K562 (cell line): Measurements from ENCODE around the gene RYR3. TPM values are rescaled to one million over a fixed set of nuclear protein-coding genes. Genes with fewer than 3 reads are reported as not detected.

Experiments
- ATAC-seq: fragments of 200-7000 bp; cut with Tn5 transposase; 3 replicates; pipeline ENCODE4 v1.9.1; 2020; ENCODE audit warnings: moderate library complexity
- BruUV-seq: library from RNA; stranded (reverse); fragments of 400-500 nt; replicated peaks from 2 replicates; lab custom pipeline; 2021; lab: Mats Ljungman, UMichigan
- CTCF ChIA-PET: fragments of 300-600 bp; formaldehyde crosslinking; extraction: SDS; loops from one replicate; lab custom pipeline; 2021; ENCODE audit warnings: low intra/inter-chr PET ratio; lab: Yijun Ruan, JAX
- POLR2A ChIA-PET: fragments of 300-600, 350-650 bp; sonication (Branson Sonifier 250); formaldehyde crosslinking; extraction: SDS; loops from one replicate; lab custom pipeline; 2021; ENCODE audit warnings: antibody characterized with exemption, inconsistent platforms; lab: Yijun Ruan, JAX
- DNase-seq, 4 experiments: peaks; one replicate each; pipeline versions ENCODE4 v3.0.0 to v3.0.0-alpha.2; 2011 to 2018; ENCODE audit warnings: low spot score in 3 of 4, mixed read lengths in 3 of 4; ENCODE audit errors: extremely low read depth in 1 of 4
- FAIRE-seq: peaks from 2 replicates; lab custom pipeline; 2011; peaks lifted over from hg19 to GRCh38; lab: Jason Lieb, UNC
- H2AFZ ChIP-seq: 2 replicates; pipeline ENCODE4 v1.6.0; 2011; ENCODE audit warnings: low read depth, low read length, control low read depth, inconsistent platforms
- H3K27ac ChIP-seq: fragments of 200-600 bp; 3 replicates; pipeline ENCODE4 v1.8.0; 2011; ENCODE audit warnings: low read depth, mild to moderate bottlenecking, control low read depth, inconsistent platforms, low read length, moderate library complexity, mixed read lengths; ENCODE audit errors: extremely low read depth
- H3K27me3 ChIP-seq, 2 experiments: fragments of 300-600 bp in 1 of 2; 2 replicates in 1 of 2; 3 replicates in 1 of 2; pipeline versions ENCODE4 v1.6.0 to v1.8.0; 2011; ENCODE audit warnings: inconsistent platforms in 2 of 2, low read length in 2 of 2, mild to moderate bottlenecking in 1 of 2, mixed read lengths in 1 of 2, moderate library complexity in 1 of 2; ENCODE audit not compliant: control insufficient read depth in 2 of 2, insufficient read depth in 2 of 2
- H3K36me3 ChIP-seq: fragments of 300-600 bp; 3 replicates; pipeline ENCODE4 v1.8.0; 2011; ENCODE audit warnings: mild to moderate bottlenecking, low read length, inconsistent platforms; ENCODE audit not compliant: control insufficient read depth, insufficient read depth
- H3K4me1 ChIP-seq, 2 experiments: fragments of 200-600 bp in 1 of 2; replicated peaks in 1 of 2; 2 replicates in 1 of 2; 3 replicates in 1 of 2; pipeline versions ENCODE4 v1.5.1 to v1.8.0; 2011; ENCODE audit warnings: inconsistent platforms in 2 of 2, low read length in 2 of 2, mild to moderate bottlenecking in 1 of 2, mixed read lengths in 1 of 2, moderate library complexity in 1 of 2; ENCODE audit not compliant: control insufficient read depth in 2 of 2, insufficient read depth in 2 of 2
- H3K4me2 ChIP-seq: 2 replicates; pipeline ENCODE4 v1.6.1; 2011; ENCODE audit warnings: low read length, control low read depth, inconsistent platforms, mixed read lengths; ENCODE audit not compliant: insufficient read depth
- H3K4me3 ChIP-seq: fragments of 200-600 bp; sonication (generic), shearing (Covaris generic); 2 replicates; pipeline ENCODE4 v1.5.1; 2016; ENCODE audit warnings: control low read depth, inconsistent platforms
- H3K79me2 ChIP-seq: fragments of 200-600 bp; 3 replicates; pipeline ENCODE4 v1.8.0; 2011; ENCODE audit warnings: low read length, inconsistent platforms; ENCODE audit not compliant: control insufficient read depth, insufficient read depth
- H3K9ac ChIP-seq, 2 experiments: 2 replicates each; pipeline versions ENCODE4 v1.6.0 to v1.6.1; 2011; ENCODE audit warnings: low read depth in 2 of 2, low read length in 2 of 2, control low read depth in 1 of 2, inconsistent platforms in 1 of 2, mild to moderate bottlenecking in 1 of 2, mixed read lengths in 1 of 2; ENCODE audit not compliant: insufficient read depth in 1 of 2
- H3K9me1 ChIP-seq: one replicate; pipeline ENCODE4 v1.6.0; 2011; ENCODE audit warnings: inconsistent platforms, mild to moderate bottlenecking, low read length, moderate library complexity; ENCODE audit not compliant: control insufficient read depth, insufficient read depth
- H3K9me3 ChIP-seq: replicated peaks from 2 replicates; pipeline ENCODE4 v1.5.1; 2011; ENCODE audit warnings: low read depth, low read length, inconsistent platforms; ENCODE audit not compliant: control insufficient read depth, insufficient read depth
- H4K20me1 ChIP-seq: replicated peaks from 2 replicates; pipeline ENCODE4 v1.6.1; 2011; ENCODE audit warnings: low read length, inconsistent platforms, mixed read lengths; ENCODE audit not compliant: control insufficient read depth, insufficient read depth
- CTBP1 ChIP-seq: fragments of 450-650 bp; IDR thresholded peaks from 2 replicates; pipeline ENCODE4 v1.6.1; 2016; ENCODE audit warnings: borderline replicate concordance
- KLF10 ChIP-seq: fragments of 250-450 bp; sonication (Bioruptor Pico); IDR thresholded peaks from 2 replicates; pipeline ENCODE4 v1.6.1; 2021; ENCODE audit warnings: matching md5 sums
- MBD2 ChIP-seq: sonication (generic); IDR thresholded peaks from 2 replicates; pipeline ENCODE4 v1.6.1; 2016; ENCODE audit warnings: low read depth, borderline replicate concordance
- NR1H2 ChIP-seq: sonication (generic); formaldehyde crosslinking; IDR thresholded peaks from 2 replicates; pipeline ENCODE4 v1.4.0; 2020; ENCODE audit warnings: mild to moderate bottlenecking, missing genetic modification reagents
- RUNX1 ChIP-seq: sonication (generic); IDR thresholded peaks from 2 replicates; pipeline ENCODE4 v1.6.1; 2016; ENCODE audit warnings: antibody characterized with exemption, low read depth
- SMARCA5 ChIP-seq: fragments of 450-650 bp; IDR thresholded peaks from 2 replicates; pipeline ENCODE4 v1.6.1; 2016
- XRCC5 ChIP-seq: fragments of 200-400 bp; formaldehyde crosslinking; IDR thresholded peaks from 2 replicates; pipeline ENCODE4 v1.6.1; 2017; ENCODE audit warnings: low read depth, mild to moderate bottlenecking, low read length
- ZNF175 ChIP-seq: fragments of 200-800 bp; sonication (Bioruptor generic); IDR thresholded peaks from 2 replicates; pipeline ENCODE4 v1.6.1; 2016; ENCODE audit warnings: low read depth, mild to moderate bottlenecking, missing genetic modification characterization, missing compliant biosample characterization
- ZNF586 ChIP-seq: fragments of 450-650 bp; formaldehyde crosslinking; conservative IDR thresholded peaks from 2 replicates; pipeline ENCODE4 v1.4.0; 2020; ENCODE audit warnings: mild to moderate bottlenecking, moderate library complexity
- WGBS: fragments of 100-300 bp; shearing (Covaris generic); methylation state at CpG from one replicate; pipeline ENCODE4 v1.1.6; 2016; ENCODE audit warnings: low coverage, mixed read lengths; ENCODE audit not compliant: insufficient coverage; ENCODE audit errors: missing lambda C conversion rate; 5-methylcytosine and 5-hydroxymethylcytosine counted together
- in situ Hi-C: fragments of 300-500 bp; cut with MboI; formaldehyde crosslinking; loops from 4 replicates; pipeline ENCODE4 v1.15.0; 2018; ENCODE audit warnings: inconsistent platforms, mixed read lengths
- intact Hi-C: fragments of 100-400 bp; cut with micrococcal nuclease; formaldehyde crosslinking; loops from 2 replicates; pipeline ENCODE4 v1.14.2; 2022
- polyA plus RNA-seq, 8 experiments: library from polyadenylated mRNA; depleted of rRNA in 4 of 8; stranded (reverse) in 5 of 8; unstranded in 3 of 8; fragments of >200 nt; fragmentation: Nextera tagmentation in 2 of 8; fragmentation: Illumina TruSeq in 1 of 8; extraction: Ambion mirVana in 2 of 8; extraction: Trizol in 1 of 8; gene quantifications; 2 replicates each; pipeline versions ENCODE4 v1.2.1 to v1.2.3, GENCODE V29; 2011 to 2014; ENCODE audit warnings: inconsistent platforms in 1 of 8, missing spikeins in 1 of 8
- total RNA-seq, 7 experiments: library from RNA; depleted of rRNA in 6 of 7; stranded (reverse); fragments of >200 nt in 6 of 7; fragmentation: Illumina TruSeq in 2 of 7; extraction: Trizol in 2 of 7; gene quantifications; 2 replicates each; pipeline versions ENCODE4 v1.2.1 to v1.2.3, GENCODE V29; 2011 to 2021; ENCODE audit warnings: low replicate concordance in 1 of 7

Gene RYR3
- total and polyA plus RNA-seq, 9 of the 15 experiments (the other 6 are each of a cell fraction or from before 2014, with no cell fraction given): 0.04 TPM; not detected in 8

DNA sequence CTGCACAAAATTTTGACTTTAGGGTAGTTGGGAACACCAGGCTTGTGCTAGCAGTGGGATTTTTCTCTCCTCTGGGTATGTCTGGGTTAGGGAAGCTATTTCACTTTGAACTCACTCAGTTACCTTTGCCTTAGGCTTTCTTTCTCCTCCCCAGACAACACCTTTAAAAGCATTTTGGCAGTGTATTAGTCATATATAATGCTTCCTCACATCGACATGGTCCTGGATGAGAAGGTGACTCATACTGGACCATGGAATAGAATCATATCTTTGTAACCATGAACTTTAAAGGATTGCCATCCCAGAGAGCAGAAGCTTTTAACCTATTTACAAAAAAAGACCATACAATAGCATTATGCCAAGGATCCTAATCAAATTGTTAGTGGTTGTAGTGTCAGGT lies 2.7 kb downstream of the RYR3 start:
- ChIA-PET CTCF (no interaction called here), POLR2A (no interaction called here)
- DNase-seq (no peak), ATAC-seq (no peak), FAIRE-seq (no peak)
- Histone ChIP-seq H3K4me1 (0 out of 5 replicates have a peak, but pooled peaks cover 0 to 4% of the 10 kb centered on the region in 2 experiments), H3K9me3 (no peaks in the 10 kb centered on the region), H3K9me1 (no peaks in the 10 kb centered on the region), H3K9ac (no peak overlapping the region), H3K79me2 (no peaks in the 10 kb centered on the region), H2AFZ (no peak overlapping the region), H4K20me1 (no peaks in the 10 kb centered on the region), H3K4me3 (no peak overlapping the region), H3K4me2 (no peak overlapping the region), H3K36me3 (no peaks in the 10 kb centered on the region), H3K27me3 (peaks cover 6 to 21% of the 10 kb centered on the region in 2 experiments; a peak in 4 of 5 replicates)
- BruUV-seq: no TSS peak
- WGBS: 0% methylated on average over 1 of the region's 1 CpG
- intact Hi-C loops: no loop called here
- no peak for TF ChIP-seq SMARCA5
- TF ChIP-seq NR1H2 (CRISPR knock-in tag): no peak
- no peak for TF ChIP-seq CTBP1
- no peak for TF ChIP-seq MBD2
- TF ChIP-seq ZNF175: no peak
- no peak for TF ChIP-seq ZNF586 (CRISPR knock-in tag)
- TF ChIP-seq KLF10 (CRISPR knock-in tag): no peak
- no peak for TF ChIP-seq XRCC5
- TF ChIP-seq, all 486 proteins: peak for 0
- in situ Hi-C loops: no loop called here
- no peak overlapping the region for H3K27ac ChIP-seq

DNA sequence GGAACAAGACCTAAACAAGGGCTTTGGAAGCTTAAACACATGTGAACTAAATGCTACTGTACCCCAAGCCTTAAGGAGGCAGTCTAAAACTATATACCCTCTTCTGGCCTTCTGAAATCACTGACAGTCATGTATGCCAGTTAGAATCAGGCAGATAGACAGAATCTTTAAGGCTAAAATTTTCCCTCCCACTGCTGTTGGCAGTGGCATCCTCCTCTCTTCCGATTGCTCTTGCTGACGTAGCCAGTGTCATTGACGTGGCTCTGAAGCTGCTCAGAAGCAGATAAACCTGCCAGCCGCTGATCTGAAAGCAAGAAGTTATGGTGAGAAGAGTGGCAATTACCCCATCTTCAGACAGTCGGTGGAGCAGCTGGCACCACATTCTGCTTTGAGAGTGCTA lies 3.3 kb downstream of the RYR3 start:
- Histone ChIP-seq H3K27me3 (peaks cover 6 to 21% of the 10 kb centered on the region in 2 experiments; a peak in 4 of 5 replicates), H2AFZ (no peak overlapping the region), H3K9me3 (no peaks in the 10 kb centered on the region), H4K20me1 (no peaks in the 10 kb centered on the region; the same call in 1 of the 2 replicates), H3K79me2 (no peaks in the 10 kb centered on the region), H3K4me1 (0 out of 5 replicates have a peak, but pooled peaks cover 0 to 4% of the 10 kb centered on the region in 2 experiments), H3K36me3 (no peaks in the 10 kb centered on the region), H3K9ac (no peak overlapping the region), H3K4me3 (no peak overlapping the region), H3K4me2 (no peak overlapping the region), H3K9me1 (no peaks in the 10 kb centered on the region), H3K27ac (no peak overlapping the region)
- WGBS: 0% methylated on average over 5 of the region's 5 CpGs
- in situ Hi-C loops: no loop called here
- intact Hi-C loops: no loop called here
- BruUV-seq: no TSS peak
- ChIA-PET POLR2A (no interaction called here), CTCF (no interaction called here)
- no peak for ATAC-seq
- no peak for FAIRE-seq
- DNase-seq: no peak
- no peak for TF ChIP-seq RUNX1
